Loucy (cell line): ENCODE data around the gene CDS2.

Experiments used
- CTCF ChIP-seq: fragments of 200-600 bp; sonication (generic); conservative IDR thresholded peaks from 2 replicates; pipeline ENCODE4 v1.5.1; 2014; ENCODE audit warnings: mild to moderate bottlenecking, antibody characterized with exemption, low read length
- EZH2phosphoT487 ChIP-seq: fragments of 200-600 bp; IDR thresholded peaks from 2 replicates; pipeline ENCODE4 v1.6.1; 2018; ENCODE audit warnings: antibody characterized with exemption, mild to moderate bottlenecking, moderate library complexity, borderline replicate concordance

- TF ChIP-seq CTCF (no peak), EZH2phosphoT487 (no peak)
Measured at GRCh38 chr20:5178046-5178445, 51.2 kb downstream of the CDS2 start.
